HG03565 (cell line): ENCODE results near the gene LMAN2.
"Not testable (repeated sequence)": the region's sequence is repeated elsewhere in the genome, so short reads cannot be mapped to it uniquely, and the experiment has no call there.

Source experiments
- ATAC-seq: cut with Tn5 transposase; IDR thresholded peaks from one replicate; pipeline ENCODE4 v1.9.1; 2021; ENCODE audit warnings: mild to moderate bottlenecking, moderate library complexity; ENCODE audit not compliant: unreplicated experiment

The LMAN2 gene

GRCh38 chr5:177365845-177366527 is 14.5 kb upstream of the LMAN2 start:
- ATAC-seq: no peak

- no peak for ATAC-seq
These were observed 12.9 kb upstream of the LMAN2 start for GRCh38 chr5:177364159-177364962.

- ATAC-seq: no peak
These were observed 12.1 kb upstream of the LMAN2 start for GRCh38 chr5:177363565-177363964.

GRCh38 chr5:177362610-177363507 is 11.4 kb upstream of the LMAN2 start:
- ATAC-seq: no peak

GRCh38 chr5:177362292-177362609 is 10.8 kb upstream of the LMAN2 start:
- no peak for ATAC-seq

- no peak for ATAC-seq
These were observed 10.2 kb upstream of the LMAN2 start for GRCh38 chr5:177361418-177362291.

GRCh38 chr5:177360740-177361139 is 9.3 kb upstream of the LMAN2 start:
- not testable (repeated sequence) for ATAC-seq

- ATAC-seq: no peak
These were observed 8.4 kb upstream of the LMAN2 start for GRCh38 chr5:177359860-177360259.

GRCh38 chr5:177359451-177359851 is 8.0 kb upstream of the LMAN2 start:
- ATAC-seq: no peak

- ATAC-seq: no peak
These were observed 6.9 kb upstream of the LMAN2 start for GRCh38 chr5:177358370-177358819.

- ATAC-seq: peak; percentile 85
These were observed 6.2 kb upstream of the LMAN2 start, which contains the start of gene RGS14 for GRCh38 chr5:177357459-177358351. Gene RGS14, plus strand, starts transcription at chr5:177357924. Its CDS starts 101 bp downstream, at chr5:177358025.

GRCh38 chr5:177357146-177357458 is 5.6 kb upstream of the LMAN2 start:
- ATAC-seq: no peak

GRCh38 chr5:177356746-177357145 is 5.3 kb upstream of the LMAN2 start:
- ATAC-seq: no peak

GRCh38 chr5:177355868-177356168 is 4.3 kb upstream of the LMAN2 start:
- no peak for ATAC-seq

- no peak for ATAC-seq
These were observed 3.8 kb upstream of the LMAN2 start for GRCh38 chr5:177355162-177355867.

GRCh38 chr5:177354711-177355110 is 3.2 kb upstream of the LMAN2 start:
- ATAC-seq: no peak

- no peak for ATAC-seq
These were observed 2.8 kb upstream of the LMAN2 start for GRCh38 chr5:177354256-177354655.

GRCh38 chr5:177353093-177353492 is 1.6 kb upstream of the LMAN2 start:
- ATAC-seq: no peak

- peak; percentile 12 for ATAC-seq
These were observed 584 bp downstream of the LMAN2 start for GRCh38 chr5:177350776-177351391.
